Activated T-helper 17 cell treated with anti-CD3 and anti-CD28 coated beads, Interleukin-2, amount 50 U/mL, for 72 hours (primary cell): ENCODE results near the gene NSD1. TPM values are rescaled to one million over a fixed set of nuclear protein-coding genes. Genes with fewer than 3 reads are reported as not detected.

ENCODE experiments used
- ATAC-seq: fragments of 150-1000 bp; cut with Tn5 transposase; replicated peaks from 2 replicates; pipeline ENCODE4 v1.10.0; 2021; ENCODE audit warnings: mild to moderate bottlenecking, moderate library complexity
- H3K27ac Mint-ChIP-seq: one replicate; pipeline ENCODE4 v1.8.0; 2022; ENCODE audit warnings: mixed read lengths
- H3K27me3 Mint-ChIP-seq: one replicate; pipeline ENCODE4 v1.8.0; 2022; ENCODE audit warnings: mixed read lengths
- H3K36me3 Mint-ChIP-seq: one replicate; pipeline ENCODE4 v1.8.0; 2022; ENCODE audit warnings: low read depth, mild to moderate bottlenecking, mixed read lengths
- H3K4me1 Mint-ChIP-seq: one replicate; pipeline ENCODE4 v1.8.0; 2022; ENCODE audit warnings: mixed read lengths
- H3K4me3 Mint-ChIP-seq: one replicate; pipeline ENCODE4 v1.8.0; 2022; ENCODE audit warnings: mild to moderate bottlenecking, mixed read lengths
- H3K9me3 Mint-ChIP-seq: one replicate; pipeline ENCODE4 v1.8.0; 2022; ENCODE audit warnings: mixed read lengths
- total RNA-seq, 2 donors: library from RNA; stranded (reverse); gene quantifications; one replicate each; pipeline ENCODE4 v1.2.3, GENCODE V29; 2022

Gene NSD1
- total RNA-seq, result 10 to 100 TPM; 66.7 to 86.1 TPM

GRCh38 chr5:177133096-177133852 lies at the start of gene NSD1:
Gene NSD1 (plus strand): TSS chr5:177133773. CDS start chr5:177135104, 1,331 bp downstream.
- H3K4me1 Mint-ChIP-seq, result peaks cover 29% of the 10 kb centered on the region
- ATAC-seq, result peak; percentile 83
- peak within 1 kb of the TSS; percentile 70 for H3K4me3 Mint-ChIP-seq
- H3K36me3 Mint-ChIP-seq, result peaks cover 41% of the 10 kb centered on the region
- H3K27me3 Mint-ChIP-seq, result no peaks in the 10 kb centered on the region
- no peaks in the 10 kb centered on the region for H3K9me3 Mint-ChIP-seq
- peak within 1 kb of the TSS; percentile 32 for H3K27ac Mint-ChIP-seq

GRCh38 chr5:177084175-177084574 lies 49.4 kb upstream of the NSD1 start:
- Mint-ChIP-seq H3K27ac (no peak overlapping the region), H3K9me3 (no peaks in the 10 kb centered on the region), H3K27me3 (peaks cover 8% of the 10 kb centered on the region), H3K4me1 (peaks cover 5% of the 10 kb centered on the region), H3K4me3 (no peak overlapping the region), H3K36me3 (no peaks in the 10 kb centered on the region)
- ATAC-seq, result no peak

GRCh38 chr5:177085985-177086653 lies 47.5 kb upstream of the NSD1 start:
- H3K9me3 Mint-ChIP-seq, result no peaks in the 10 kb centered on the region
- H3K27me3 Mint-ChIP-seq, result peaks cover 8% of the 10 kb centered on the region
- peaks cover 5% of the 10 kb centered on the region for H3K4me1 Mint-ChIP-seq
- peak overlapping the region; percentile 67 for H3K4me3 Mint-ChIP-seq
- H3K36me3 Mint-ChIP-seq, result no peaks in the 10 kb centered on the region
- H3K27ac Mint-ChIP-seq, result peak overlapping the region; percentile 25
- ATAC-seq, result no peak

- no peaks in the 10 kb centered on the region for H3K9me3 Mint-ChIP-seq
- H3K36me3 Mint-ChIP-seq, result no peaks in the 10 kb centered on the region
- H3K4me1 Mint-ChIP-seq, result peaks cover 5% of the 10 kb centered on the region
- peaks cover 8% of the 10 kb centered on the region for H3K27me3 Mint-ChIP-seq
- peak within 1 kb of the TSS; percentile 67 for H3K4me3 Mint-ChIP-seq
- peak; percentile 85 for ATAC-seq
- peak within 1 kb of the TSS; percentile 25 for H3K27ac Mint-ChIP-seq
Observed at GRCh38 chr5:177086654-177087397, 46.7 kb upstream of the NSD1 start, which contains the start of gene FGFR4. Gene FGFR4 (plus strand): TSS chr5:177086915. CDS start chr5:177089603, 2,688 bp downstream.

GRCh38 chr5:177087398-177088005 lies 46.1 kb upstream of the NSD1 start:
- Mint-ChIP-seq H3K9me3 (no peaks in the 10 kb centered on the region), H3K36me3 (no peaks in the 10 kb centered on the region), H3K27ac (no peak overlapping the region), H3K4me1 (peaks cover 5% of the 10 kb centered on the region), H3K4me3 (peak overlapping the region; percentile 0), H3K27me3 (peaks cover 8% of the 10 kb centered on the region)
- ATAC-seq, result no peak

GRCh38 chr5:177089127-177089526 lies 44.4 kb upstream of the NSD1 start:
- Mint-ChIP-seq H3K9me3 (no peaks in the 10 kb centered on the region), H3K27me3 (peaks cover 4% of the 10 kb centered on the region), H3K27ac (no peak overlapping the region), H3K4me3 (no peak overlapping the region), H3K36me3 (no peaks in the 10 kb centered on the region), H3K4me1 (peaks cover 5% of the 10 kb centered on the region)
- no peak for ATAC-seq

- H3K4me1 Mint-ChIP-seq, result peaks cover 5% of the 10 kb centered on the region
- no peaks in the 10 kb centered on the region for H3K36me3 Mint-ChIP-seq
- H3K27me3 Mint-ChIP-seq, result peaks cover 4% of the 10 kb centered on the region
- H3K4me3 Mint-ChIP-seq, result no peak overlapping the region
- ATAC-seq, result no peak
- no peak overlapping the region for H3K27ac Mint-ChIP-seq
- no peaks in the 10 kb centered on the region for H3K9me3 Mint-ChIP-seq
Observed at GRCh38 chr5:177089825-177090641, 43.5 kb upstream of the NSD1 start.

- Mint-ChIP-seq H3K27ac (no peak overlapping the region), H3K4me1 (peaks cover 5% of the 10 kb centered on the region), H3K27me3 (peaks cover 4% of the 10 kb centered on the region), H3K9me3 (no peaks in the 10 kb centered on the region), H3K4me3 (no peak overlapping the region), H3K36me3 (no peaks in the 10 kb centered on the region)
- ATAC-seq, result no peak
Observed at GRCh38 chr5:177090813-177091212, 42.8 kb upstream of the NSD1 start.

- H3K4me1 Mint-ChIP-seq, result peaks cover 2% of the 10 kb centered on the region
- no peak overlapping the region for H3K4me3 Mint-ChIP-seq
- no peak for ATAC-seq
- H3K27ac Mint-ChIP-seq, result no peak overlapping the region
- H3K27me3 Mint-ChIP-seq, result peaks cover 4% of the 10 kb centered on the region
- H3K36me3 Mint-ChIP-seq, result no peaks in the 10 kb centered on the region
- no peaks in the 10 kb centered on the region for H3K9me3 Mint-ChIP-seq
Observed at GRCh38 chr5:177091232-177091631, 42.3 kb upstream of the NSD1 start.

- no peak overlapping the region for H3K27ac Mint-ChIP-seq
- H3K4me3 Mint-ChIP-seq, result no peak overlapping the region
- peaks cover 4% of the 10 kb centered on the region for H3K27me3 Mint-ChIP-seq
- no peak for ATAC-seq
- no peaks in the 10 kb centered on the region for H3K4me1 Mint-ChIP-seq
- no peaks in the 10 kb centered on the region for H3K9me3 Mint-ChIP-seq
- H3K36me3 Mint-ChIP-seq, result no peaks in the 10 kb centered on the region
Observed at GRCh38 chr5:177092178-177093081, 41.1 kb upstream of the NSD1 start.

- H3K36me3 Mint-ChIP-seq, result no peaks in the 10 kb centered on the region
- H3K27ac Mint-ChIP-seq, result no peak overlapping the region
- no peaks in the 10 kb centered on the region for H3K27me3 Mint-ChIP-seq
- no peaks in the 10 kb centered on the region for H3K9me3 Mint-ChIP-seq
- H3K4me1 Mint-ChIP-seq, result no peaks in the 10 kb centered on the region
- no peak overlapping the region for H3K4me3 Mint-ChIP-seq
- ATAC-seq, result no peak
Observed at GRCh38 chr5:177093082-177093712, 40.4 kb upstream of the NSD1 start.

- H3K27me3 Mint-ChIP-seq, result no peaks in the 10 kb centered on the region
- no peaks in the 10 kb centered on the region for H3K4me1 Mint-ChIP-seq
- no peaks in the 10 kb centered on the region for H3K9me3 Mint-ChIP-seq
- H3K36me3 Mint-ChIP-seq, result no peaks in the 10 kb centered on the region
- ATAC-seq, result no peak
- no peak overlapping the region for H3K27ac Mint-ChIP-seq
- no peak overlapping the region for H3K4me3 Mint-ChIP-seq
Observed at GRCh38 chr5:177093803-177094202, 39.8 kb upstream of the NSD1 start.
